ENCODE data around the gene GKN1. TPM values are rescaled to one million over a fixed set of nuclear protein-coding genes. Genes with fewer than 3 reads are reported as not detected.

GKN1 gene
- total RNA-seq, 1 experiment from 2014 or later: not detected

GRCh38 chr2:68935471-68935870 lies 39.0 kb upstream of the GKN1 start:
- H3K56ac ChIP-seq (ENCODE audit: insufficient read length, low read depth, low read length): no peak overlapping the region
- H3K9ac ChIP-seq (ENCODE audit: extremely low read depth, insufficient read length, low read length): no peak overlapping the region
- no peaks in the 10 kb centered on the region for H3K27me3 ChIP-seq (ENCODE audit: insufficient read depth, low read length)
- peaks cover 7% of the 10 kb centered on the region; the same call in 1 of the 2 replicates for H3K27me3 Mint-ChIP-seq (ENCODE audit: low read depth)
- H3K27ac Mint-ChIP-seq: no peak overlapping the region
- DNase-seq: no peak
- H3K23ac ChIP-seq (ENCODE audit: insufficient read length, low read depth, low read length): no peak overlapping the region
- H2BK5ac ChIP-seq (ENCODE audit: insufficient read length, low read length): no peak overlapping the region
- H2BK120ac ChIP-seq (ENCODE audit: low read depth, low read length, poor library complexity, severe bottlenecking): no peak overlapping the region
- H4K8ac ChIP-seq (replicated peaks; ENCODE audit: insufficient read length, low read depth, low read length): no peak overlapping the region
- no peak overlapping the region for H4K91ac ChIP-seq (ENCODE audit: insufficient read length, low read depth, low read length)
- H3K14ac ChIP-seq (ENCODE audit: insufficient read depth, low read length): no peak overlapping the region
- no peak overlapping the region for H2BK15ac ChIP-seq (ENCODE audit: low read depth, low read length)
- no peaks in the 10 kb centered on the region for H4K20me1 ChIP-seq (ENCODE audit: control insufficient read depth, insufficient read depth, insufficient read length)
- H3K18ac ChIP-seq (ENCODE audit: insufficient read length, low read depth, low read length): no peak overlapping the region
- H3K4me1 ChIP-seq (ENCODE audit: insufficient read depth, low read length): no peaks in the 10 kb centered on the region
- no peak overlapping the region for H3K4me3 Mint-ChIP-seq
- H3K79me1 ChIP-seq (ENCODE audit: insufficient read depth, low read depth, low read length, poor library complexity, severe bottlenecking): no peaks in the 10 kb centered on the region
- H3K36me3 Mint-ChIP-seq (ENCODE audit: insufficient read depth in 1 of 3, low read depth in 3 of 3): no peaks in the 10 kb centered on the region
- WGBS (ENCODE audit: extremely low coverage, insufficient read length, low lambda C conversion rate): no CpG with 5 or more reads among the region's 5 CpGs
- no peak overlapping the region for H2AFZ ChIP-seq (ENCODE audit: low read length)
- H3K79me2 ChIP-seq (ENCODE audit: insufficient read depth, low read length): no peaks in the 10 kb centered on the region
- no peaks in the 10 kb centered on the region for H3K4me1 Mint-ChIP-seq
- no peak overlapping the region for H4K5ac ChIP-seq (ENCODE audit: insufficient read length, low read depth, low read length)
- no peak overlapping the region for H2AK5ac ChIP-seq (ENCODE audit: insufficient read length, low read length)
- H2BK12ac ChIP-seq (ENCODE audit: insufficient read length, low read depth, low read length): no peak overlapping the region
- no peak overlapping the region for H3K27ac ChIP-seq (ENCODE audit: insufficient read length, low read depth, low read length)
- H3K9me3 Mint-ChIP-seq: peaks cover 3 to 7% of the 10 kb centered on the region in 2 experiments; a peak in 2 of 5 replicates
- no peak overlapping the region for H2BK20ac ChIP-seq (ENCODE audit: low read depth, low read length, poor library complexity, severe bottlenecking)
- no peak overlapping the region for H3T11ph ChIP-seq (ENCODE audit: low read length)
- H3K4me2 ChIP-seq (ENCODE audit: insufficient read depth, insufficient read length, low read length): no peak overlapping the region
- no peaks in the 10 kb centered on the region for H3K9me3 ChIP-seq (ENCODE audit: control insufficient read depth, low read depth, low read length)
- H3K23me2 ChIP-seq (ENCODE audit: insufficient read length, low read depth, low read length, poor library complexity, severe bottlenecking): no peaks in the 10 kb centered on the region
- no peak overlapping the region for H3K4ac ChIP-seq (ENCODE audit: low read depth, low read length)
- TF ChIP-seq, protein P1, sequence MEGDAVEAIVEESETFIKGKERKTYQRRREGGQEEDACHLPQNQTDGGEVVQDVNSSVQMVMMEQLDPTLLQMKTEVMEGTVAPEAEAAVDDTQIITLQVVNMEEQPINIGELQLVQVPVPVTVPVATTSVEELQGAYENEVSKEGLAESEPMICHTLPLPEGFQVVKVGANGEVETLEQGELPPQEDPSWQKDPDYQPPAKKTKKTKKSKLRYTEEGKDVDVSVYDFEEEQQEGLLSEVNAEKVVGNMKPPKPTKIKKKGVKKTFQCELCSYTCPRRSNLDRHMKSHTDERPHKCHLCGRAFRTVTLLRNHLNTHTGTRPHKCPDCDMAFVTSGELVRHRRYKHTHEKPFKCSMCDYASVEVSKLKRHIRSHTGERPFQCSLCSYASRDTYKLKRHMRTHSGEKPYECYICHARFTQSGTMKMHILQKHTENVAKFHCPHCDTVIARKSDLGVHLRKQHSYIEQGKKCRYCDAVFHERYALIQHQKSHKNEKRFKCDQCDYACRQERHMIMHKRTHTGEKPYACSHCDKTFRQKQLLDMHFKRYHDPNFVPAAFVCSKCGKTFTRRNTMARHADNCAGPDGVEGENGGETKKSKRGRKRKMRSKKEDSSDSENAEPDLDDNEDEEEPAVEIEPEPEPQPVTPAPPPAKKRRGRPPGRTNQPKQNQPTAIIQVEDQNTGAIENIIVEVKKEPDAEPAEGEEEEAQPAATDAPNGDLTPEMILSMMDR (conservative IDR thresholded peaks at IDR 0.05): no peak
